Measurements from ENCODE around the gene CLDN14. TPM values are rescaled to one million over a fixed set of nuclear protein-coding genes. Genes with fewer than 3 reads are reported as not detected.

Gene CLDN14
- total and polyA plus RNA-seq, 2 experiments from 2014 or later, result not detected

GRCh38 chr21:36507397-36508018, 27.6 kb upstream of the CLDN14 start:
- H3K27me3 ChIP-seq (ENCODE audit: insufficient read depth), result no peaks in the 10 kb centered on the region
- Mint-ChIP-seq H3K27me3 (ENCODE audit: insufficient read depth, low read depth, poor library complexity) (peaks cover 4% of the 10 kb centered on the region), H3K4me1 (peaks cover 14% of the 10 kb centered on the region; the same call in 2 of the 3 replicates), H3K4me3 (no peak overlapping the region), H3K27ac (no peak overlapping the region), H3K36me3 (ENCODE audit: low read depth) (no peaks in the 10 kb centered on the region), H3K9me3 (peaks cover 3% of the 10 kb centered on the region; the same call in 2 of the 3 replicates)
- no peak for TF ChIP-seq STAT1 (IDR thresholded peaks at IDR 0.05; ENCODE audit: unreplicated experiment)
- TF ChIP-seq JUNB (IDR thresholded peaks at IDR 0.05; ENCODE audit: unreplicated experiment), result no peak
- no peak for TF ChIP-seq EZH2 (IDR thresholded peaks at IDR 0.05; ENCODE audit: low read depth, unreplicated experiment)
- no peak for TF ChIP-seq ZNF331 (CRISPR knock-in tag; IDR thresholded peaks at IDR 0.05; ENCODE audit: low read depth)
- TF ChIP-seq NANOG (IDR thresholded peaks at IDR 0.05; ENCODE audit: borderline replicate concordance), result no peak
- no peak for TF ChIP-seq ZNF114 (CRISPR knock-in tag; IDR thresholded peaks at IDR 0.05)
- no peak for TF ChIP-seq ZNF462 (CRISPR knock-in tag; IDR thresholded peaks at IDR 0.05)
- no peak for TF ChIP-seq POLR2AphosphoS5 (IDR thresholded peaks at IDR 0.05; ENCODE audit: low read depth)
- TF ChIP-seq ETS1 (IDR thresholded peaks at IDR 0.05), result no peak
- TF ChIP-seq, protein P1, sequence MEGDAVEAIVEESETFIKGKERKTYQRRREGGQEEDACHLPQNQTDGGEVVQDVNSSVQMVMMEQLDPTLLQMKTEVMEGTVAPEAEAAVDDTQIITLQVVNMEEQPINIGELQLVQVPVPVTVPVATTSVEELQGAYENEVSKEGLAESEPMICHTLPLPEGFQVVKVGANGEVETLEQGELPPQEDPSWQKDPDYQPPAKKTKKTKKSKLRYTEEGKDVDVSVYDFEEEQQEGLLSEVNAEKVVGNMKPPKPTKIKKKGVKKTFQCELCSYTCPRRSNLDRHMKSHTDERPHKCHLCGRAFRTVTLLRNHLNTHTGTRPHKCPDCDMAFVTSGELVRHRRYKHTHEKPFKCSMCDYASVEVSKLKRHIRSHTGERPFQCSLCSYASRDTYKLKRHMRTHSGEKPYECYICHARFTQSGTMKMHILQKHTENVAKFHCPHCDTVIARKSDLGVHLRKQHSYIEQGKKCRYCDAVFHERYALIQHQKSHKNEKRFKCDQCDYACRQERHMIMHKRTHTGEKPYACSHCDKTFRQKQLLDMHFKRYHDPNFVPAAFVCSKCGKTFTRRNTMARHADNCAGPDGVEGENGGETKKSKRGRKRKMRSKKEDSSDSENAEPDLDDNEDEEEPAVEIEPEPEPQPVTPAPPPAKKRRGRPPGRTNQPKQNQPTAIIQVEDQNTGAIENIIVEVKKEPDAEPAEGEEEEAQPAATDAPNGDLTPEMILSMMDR (conservative IDR thresholded peaks at IDR 0.05; ENCODE audit: low read depth in 2 of 2), result no peak
- no peak for TF ChIP-seq CREB1 (CRISPR knock-in tag; IDR thresholded peaks at IDR 0.05; ENCODE audit: low read depth)
- TF ChIP-seq REST (IDR thresholded peaks at IDR 0.05; ENCODE audit: unreplicated experiment), result no peak
- TF ChIP-seq EZH2phosphoT487 (IDR thresholded peaks at IDR 0.05; ENCODE audit: unreplicated experiment), result no peak
- no peaks in the 10 kb centered on the region for H3K4me1 ChIP-seq (ENCODE audit: insufficient read depth)
- no peaks in the 10 kb centered on the region for H4K20me1 ChIP-seq (replicated peaks; ENCODE audit: insufficient read depth)
- 0 out of 2 replicates have a peak, but pooled peaks cover under 1% of the 10 kb centered on the region for H3K9me2 ChIP-seq (ENCODE audit: insufficient read depth)
- H3K27ac ChIP-seq (ENCODE audit: low read depth), result no peak overlapping the region
- no peak overlapping the region for H2AFZ ChIP-seq
- ATAC-seq (no peak), DNase-seq (ENCODE audit: low spot score) (no peak)
- no peaks in the 10 kb centered on the region for H3F3A ChIP-seq (replicated peaks; ENCODE audit: low read depth)
- H3K79me2 ChIP-seq (replicated peaks; ENCODE audit: insufficient read depth), result no peaks in the 10 kb centered on the region
- no peak overlapping the region for H3K4me3 ChIP-seq
- no peaks in the 10 kb centered on the region for H3K36me3 ChIP-seq (ENCODE audit: insufficient read depth)
- H3K4me2 ChIP-seq, result no peak overlapping the region
